ENCODE results near the gene DNAH10.

The DNAH10 gene

DNA sequence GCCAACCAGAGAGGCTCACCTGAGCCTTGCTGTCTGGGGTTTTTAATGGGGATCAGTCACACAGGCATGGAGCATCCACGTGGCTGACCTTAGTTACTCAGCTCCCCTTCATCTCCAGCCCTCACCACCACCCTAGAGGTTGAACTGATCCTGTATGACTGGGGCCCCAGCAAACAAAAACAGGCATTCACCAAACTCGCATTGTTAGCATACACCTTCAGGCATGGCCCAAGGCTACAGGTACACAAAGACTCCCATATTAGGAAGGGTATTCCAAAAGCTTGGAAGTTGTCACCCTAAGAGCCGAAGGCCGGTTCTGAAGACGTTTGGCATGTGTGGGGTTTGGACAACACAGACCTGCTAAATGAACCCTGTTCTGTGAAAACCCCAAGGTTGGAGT, 10.0 kb downstream of the DNAH10 start:
- no peak overlapping the region for H2AFZ ChIP-seq (ENCODE audit: low read depth, low read length, severe bottlenecking)
- no peaks in the 10 kb centered on the region for H3K79me2 ChIP-seq (ENCODE audit: insufficient read depth, low read length)

DNA sequence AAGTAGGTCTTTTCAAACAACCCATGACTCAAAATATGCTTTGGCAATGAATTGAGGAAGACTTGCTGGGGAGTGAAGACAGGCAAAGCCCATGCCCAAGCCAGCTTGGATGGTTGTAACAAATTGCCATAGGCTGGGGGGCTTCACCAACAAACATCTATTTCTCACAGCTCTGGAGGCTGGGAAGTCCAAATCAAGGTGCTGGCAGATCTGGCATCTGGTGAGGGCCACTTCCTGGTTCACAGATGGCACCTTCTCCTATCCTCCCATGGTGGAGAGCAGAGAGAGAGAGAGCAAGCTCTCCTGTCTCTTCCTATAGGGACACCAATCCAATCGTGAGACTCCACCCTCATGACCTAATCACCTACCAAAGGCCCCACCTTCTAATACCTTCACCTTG, 11.3 kb downstream of the DNAH10 start:
- no peak overlapping the region for H2AFZ ChIP-seq (ENCODE audit: low read depth, low read length, severe bottlenecking)
- H3K4me2 ChIP-seq (ENCODE audit: low read depth, low read length, poor library complexity, severe bottlenecking), result no peak overlapping the region
- no peaks in the 10 kb centered on the region for H3F3A ChIP-seq (ENCODE audit: insufficient read depth)
- H4K20me1 ChIP-seq (ENCODE audit: low read depth, low read length), result no peaks in the 10 kb centered on the region
- no peaks in the 10 kb centered on the region for H3K27me3 ChIP-seq (ENCODE audit: low read length)
- TF ChIP-seq EZH2phosphoT487 (conservative IDR thresholded peaks at IDR 0.05; ENCODE audit: low read length), result no peak
- TF ChIP-seq, protein P1, sequence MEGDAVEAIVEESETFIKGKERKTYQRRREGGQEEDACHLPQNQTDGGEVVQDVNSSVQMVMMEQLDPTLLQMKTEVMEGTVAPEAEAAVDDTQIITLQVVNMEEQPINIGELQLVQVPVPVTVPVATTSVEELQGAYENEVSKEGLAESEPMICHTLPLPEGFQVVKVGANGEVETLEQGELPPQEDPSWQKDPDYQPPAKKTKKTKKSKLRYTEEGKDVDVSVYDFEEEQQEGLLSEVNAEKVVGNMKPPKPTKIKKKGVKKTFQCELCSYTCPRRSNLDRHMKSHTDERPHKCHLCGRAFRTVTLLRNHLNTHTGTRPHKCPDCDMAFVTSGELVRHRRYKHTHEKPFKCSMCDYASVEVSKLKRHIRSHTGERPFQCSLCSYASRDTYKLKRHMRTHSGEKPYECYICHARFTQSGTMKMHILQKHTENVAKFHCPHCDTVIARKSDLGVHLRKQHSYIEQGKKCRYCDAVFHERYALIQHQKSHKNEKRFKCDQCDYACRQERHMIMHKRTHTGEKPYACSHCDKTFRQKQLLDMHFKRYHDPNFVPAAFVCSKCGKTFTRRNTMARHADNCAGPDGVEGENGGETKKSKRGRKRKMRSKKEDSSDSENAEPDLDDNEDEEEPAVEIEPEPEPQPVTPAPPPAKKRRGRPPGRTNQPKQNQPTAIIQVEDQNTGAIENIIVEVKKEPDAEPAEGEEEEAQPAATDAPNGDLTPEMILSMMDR (IDR thresholded peaks at IDR 0.05; ENCODE audit: insufficient read depth, low read length, poor library complexity, severe bottlenecking), result no peak
- no peaks in the 10 kb centered on the region for H3K79me2 ChIP-seq (ENCODE audit: insufficient read depth, low read length)
- no peak overlapping the region for H3K4me3 ChIP-seq (ENCODE audit: insufficient read depth, low read length, poor library complexity, severe bottlenecking)
- no peaks in the 10 kb centered on the region for H3K9me2 ChIP-seq (replicated peaks; ENCODE audit: insufficient read depth, low read length)
- H3K9ac ChIP-seq (ENCODE audit: low read length), result no peak overlapping the region
- no peak overlapping the region for H3K27ac ChIP-seq (ENCODE audit: low read depth, low read length)
- H3K36me3 ChIP-seq (ENCODE audit: low read length), result no peaks in the 10 kb centered on the region
- H3K9me3 ChIP-seq (ENCODE audit: insufficient read depth, low read length), result no peaks in the 10 kb centered on the region

More for the DNA sequence above, 10.0 kb downstream of the DNAH10 start:
- Histone ChIP-seq H3K9ac (ENCODE audit: low read length) (no peak overlapping the region), H3K36me3 (ENCODE audit: low read length) (no peaks in the 10 kb centered on the region), H3F3A (ENCODE audit: insufficient read depth) (no peaks in the 10 kb centered on the region), H3K9me3 (ENCODE audit: insufficient read depth, low read length) (no peaks in the 10 kb centered on the region), H3K4me3 (ENCODE audit: insufficient read depth, low read length, poor library complexity, severe bottlenecking) (no peak overlapping the region), H3K9me2 (replicated peaks; ENCODE audit: insufficient read depth, low read length) (no peaks in the 10 kb centered on the region), H3K27me3 (ENCODE audit: low read length) (no peaks in the 10 kb centered on the region), H3K4me2 (ENCODE audit: low read depth, low read length, poor library complexity, severe bottlenecking) (no peak overlapping the region), H3K27ac (ENCODE audit: low read depth, low read length) (no peak overlapping the region), H4K20me1 (ENCODE audit: low read depth, low read length) (no peaks in the 10 kb centered on the region)
- no peak for TF ChIP-seq EZH2phosphoT487 (conservative IDR thresholded peaks at IDR 0.05; ENCODE audit: low read length)
- TF ChIP-seq, protein P1 (IDR thresholded peaks at IDR 0.05; ENCODE audit: insufficient read depth, low read length, poor library complexity, severe bottlenecking), result no peak

- H2AFZ ChIP-seq (ENCODE audit: low read depth, low read length, severe bottlenecking), result no peak overlapping the region
- no peak overlapping the region for H3K4me3 ChIP-seq (ENCODE audit: insufficient read depth, low read length, poor library complexity, severe bottlenecking)
- no peak overlapping the region for H3K4me2 ChIP-seq (ENCODE audit: low read depth, low read length, poor library complexity, severe bottlenecking)
- H3K79me2 ChIP-seq (ENCODE audit: insufficient read depth, low read length), result no peaks in the 10 kb centered on the region
- no peaks in the 10 kb centered on the region for H3K9me2 ChIP-seq (replicated peaks; ENCODE audit: insufficient read depth, low read length)
- no peak overlapping the region for H3K9ac ChIP-seq (ENCODE audit: low read length)
- H3K27ac ChIP-seq (ENCODE audit: low read depth, low read length), result no peak overlapping the region
- H3K27me3 ChIP-seq (ENCODE audit: low read length), result no peaks in the 10 kb centered on the region
- H3F3A ChIP-seq (ENCODE audit: insufficient read depth), result no peaks in the 10 kb centered on the region
- H3K36me3 ChIP-seq (ENCODE audit: low read length), result no peaks in the 10 kb centered on the region
- TF ChIP-seq EZH2phosphoT487 (conservative IDR thresholded peaks at IDR 0.05; ENCODE audit: low read length), result no peak
- TF ChIP-seq, protein P1 (IDR thresholded peaks at IDR 0.05; ENCODE audit: insufficient read depth, low read length, poor library complexity, severe bottlenecking), result no peak
- H3K9me3 ChIP-seq (ENCODE audit: insufficient read depth, low read length), result no peaks in the 10 kb centered on the region
- no peaks in the 10 kb centered on the region for H4K20me1 ChIP-seq (ENCODE audit: low read depth, low read length)
Measured at GRCh38 chr12:123779551-123779950, 17.4 kb downstream of the DNAH10 start.

Measured in SU-DHL-6 (cell line).